ENCODE results near the gene CBLC. TPM values are rescaled to one million over a fixed set of nuclear protein-coding genes. Genes with fewer than 3 reads are reported as not detected.
"Not testable (repeated sequence)": the region's sequence is repeated elsewhere in the genome, so short reads cannot be mapped to it uniquely, and the experiment has no call there.

Gene CBLC
- polyA plus RNA-seq, 4 donors = 0.25 to 7.9 (median 6.0) TPM

DNA sequence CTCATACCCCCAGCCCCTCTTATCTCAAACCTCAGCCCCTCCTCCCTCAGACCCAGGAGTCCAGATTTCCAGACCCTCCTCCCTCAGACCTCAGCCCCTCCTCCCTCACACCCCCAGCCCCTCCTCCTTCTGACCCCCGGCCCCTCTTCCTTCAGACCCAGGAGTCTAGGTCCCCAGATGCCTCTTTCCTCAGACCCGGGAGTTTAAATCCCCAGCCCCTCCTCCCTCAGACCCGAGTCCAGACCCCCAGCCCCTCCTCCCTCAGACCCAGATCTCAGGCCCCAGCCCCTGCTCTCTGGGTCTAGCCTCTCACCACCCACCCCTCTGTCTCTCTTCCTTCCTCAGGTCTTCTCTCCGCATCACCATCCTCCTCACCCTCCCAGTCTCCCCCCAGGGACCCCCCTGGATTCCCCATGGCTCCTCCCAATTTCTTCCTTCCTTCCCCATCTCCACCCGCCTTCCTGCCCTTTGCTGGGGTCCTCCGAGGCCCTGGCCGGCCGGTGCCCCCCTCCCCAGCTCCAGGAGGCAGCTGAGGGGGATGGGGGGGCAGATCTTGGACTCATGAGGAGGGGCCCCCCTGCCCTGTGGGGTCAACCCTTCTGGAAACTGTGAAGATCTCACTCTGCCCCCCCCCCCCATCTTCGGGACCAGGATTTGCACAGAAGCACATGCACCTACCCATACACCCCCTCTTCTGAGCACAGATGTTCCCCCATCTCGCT, 18.4 kb upstream of the CBLC start:
- DNase-seq (ENCODE audit: low read depth in 4 of 4, low spot score in 3 of 4) = no peak

DNA sequence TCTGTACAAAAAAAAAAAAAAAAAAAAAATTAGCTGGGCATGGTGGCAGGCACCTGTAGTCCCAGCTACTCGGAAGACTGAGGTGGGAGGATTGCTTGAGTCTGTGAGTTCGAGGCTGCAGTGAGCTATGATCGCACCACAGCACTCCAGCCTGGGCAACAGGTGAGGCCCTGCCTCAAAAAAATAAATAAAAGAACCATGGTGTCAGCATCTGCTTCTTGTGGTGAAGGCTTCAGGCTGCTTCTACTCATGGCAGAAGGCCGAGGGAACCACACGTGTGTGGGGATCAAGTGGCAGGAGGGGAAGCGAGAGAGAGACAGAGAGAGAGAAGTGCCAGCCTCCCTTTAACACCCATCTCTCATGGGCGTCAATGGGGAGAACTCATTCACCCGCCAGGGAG, 15.7 kb upstream of the CBLC start:
- DNase-seq (ENCODE audit: low read depth in 4 of 4, low spot score in 3 of 4) = no peak

- no peak for DNase-seq (ENCODE audit: low read depth in 4 of 4, low spot score in 3 of 4)
Observed at GRCh38 chr19:44765033-44765948, 12.4 kb upstream of the CBLC start.

DNA sequence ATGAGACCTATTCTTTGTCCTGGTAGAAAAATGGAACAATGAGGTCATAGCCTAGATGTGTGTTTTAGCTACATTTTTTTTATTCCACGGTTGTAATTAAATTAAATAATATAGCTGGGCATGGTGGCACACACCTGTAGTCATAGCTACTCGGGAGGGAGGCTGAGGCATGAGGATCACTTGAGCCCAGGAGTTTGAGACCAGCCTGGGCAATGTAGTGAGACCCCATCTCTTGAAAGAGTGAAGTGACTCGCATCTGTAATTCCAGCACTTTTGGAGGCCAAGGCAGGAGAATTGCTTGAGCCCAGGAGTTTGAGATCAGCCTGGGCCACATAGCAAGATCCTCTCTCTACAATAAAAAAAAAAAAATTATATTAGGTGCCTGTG, 11.7 kb upstream of the CBLC start:
- no peak for DNase-seq (ENCODE audit: low read depth in 4 of 4, low spot score in 3 of 4)

- no peak for DNase-seq (ENCODE audit: low read depth in 4 of 4, low spot score in 3 of 4)
Observed at GRCh38 chr19:44767295-44768180, 10.2 kb upstream of the CBLC start.

GRCh38 chr19:44770550-44771257, 7.0 kb upstream of the CBLC start:
- peak in 1 of 4 donors; percentile 86 for DNase-seq (ENCODE audit: low read depth in 4 of 4, low spot score in 3 of 4)

DNA sequence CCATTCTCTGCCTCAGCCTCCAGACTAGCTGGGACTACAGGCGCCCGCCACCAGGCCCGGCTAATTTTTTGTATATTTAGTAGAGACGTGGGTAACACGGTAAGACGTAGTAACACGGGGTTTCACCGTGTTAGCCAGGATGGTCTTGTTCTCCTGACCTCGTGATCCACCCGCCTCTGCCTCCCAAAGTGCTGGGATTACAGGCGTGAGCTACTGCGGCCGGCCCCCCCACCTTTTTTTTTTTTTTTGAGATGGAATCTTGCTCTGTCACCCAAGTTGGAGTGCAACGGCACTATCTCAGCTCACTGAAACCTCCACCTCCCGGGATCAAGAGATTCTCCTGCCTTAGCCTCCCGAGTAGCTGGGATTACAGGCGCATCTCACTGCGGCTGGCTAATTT, 5.5 kb upstream of the CBLC start:
- not testable (repeated sequence) for DNase-seq (ENCODE audit: low read depth in 4 of 4, low spot score in 3 of 4)

GRCh38 chr19:44772959-44773358, 4.7 kb upstream of the CBLC start:
- DNase-seq (ENCODE audit: low read depth in 4 of 4, low spot score in 3 of 4) = no peak

GRCh38 chr19:44775676-44776240, 1.9 kb upstream of the CBLC start:
- no peak for DNase-seq (ENCODE audit: low read depth in 4 of 4, low spot score in 3 of 4)

GRCh38 chr19:44776402-44777096, 1.1 kb upstream of the CBLC start:
- DNase-seq (ENCODE audit: low read depth in 4 of 4, low spot score in 3 of 4) = no peak

DNA sequence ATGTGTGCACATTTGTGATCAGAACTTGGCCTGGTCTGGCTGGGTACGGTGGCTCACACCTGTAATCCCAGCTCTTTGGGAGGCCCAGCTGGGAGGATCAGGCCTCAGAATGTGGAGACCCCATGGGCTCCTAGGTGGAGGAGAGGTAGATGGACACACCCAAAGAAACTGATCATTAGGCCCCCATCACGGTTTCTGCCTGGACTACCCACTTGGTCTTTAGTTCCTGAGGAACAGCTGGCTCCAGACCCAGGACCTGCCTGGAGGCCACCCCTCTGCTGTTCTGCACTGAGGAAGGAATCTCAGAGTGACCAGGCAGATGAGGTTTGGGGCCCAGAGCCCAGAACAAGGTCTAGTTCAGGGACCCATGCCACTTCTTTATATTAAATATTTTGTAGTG, 1.5 kb downstream of the CBLC start:
- DNase-seq (ENCODE audit: low read depth in 4 of 4, low spot score in 3 of 4) = no peak

- DNase-seq (ENCODE audit: low read depth in 4 of 4, low spot score in 3 of 4) = not testable (repeated sequence)
Observed at GRCh38 chr19:44781694-44782093, 4.0 kb downstream of the CBLC start.

- no peak for DNase-seq (ENCODE audit: low read depth in 4 of 4, low spot score in 3 of 4)
Observed at GRCh38 chr19:44782729-44783128, 5.0 kb downstream of the CBLC start.

- no peak for DNase-seq (ENCODE audit: low read depth in 4 of 4, low spot score in 3 of 4)
Observed at GRCh38 chr19:44783545-44783944, 5.9 kb downstream of the CBLC start.

DNA sequence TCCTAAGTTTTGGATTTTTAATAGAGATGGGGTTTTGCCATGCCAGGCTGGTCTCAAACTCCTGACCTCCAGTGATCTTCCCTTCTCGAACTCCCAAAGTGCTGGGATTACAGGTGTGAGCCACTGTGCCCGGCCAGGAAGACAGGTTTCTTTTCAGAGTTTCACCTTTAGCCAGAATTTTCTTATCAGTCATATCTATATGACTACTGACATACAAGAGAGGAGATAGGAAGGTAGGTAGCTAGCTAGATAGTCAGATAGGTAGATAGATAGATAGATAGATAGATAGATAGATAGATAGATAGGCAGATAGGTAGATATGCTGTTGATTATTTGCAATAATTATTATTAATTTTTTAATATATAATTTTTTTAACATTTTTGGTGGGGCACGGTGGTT, 7.6 kb downstream of the CBLC start:
- DNase-seq (ENCODE audit: low read depth in 4 of 4, low spot score in 3 of 4) = no peak

DNA sequence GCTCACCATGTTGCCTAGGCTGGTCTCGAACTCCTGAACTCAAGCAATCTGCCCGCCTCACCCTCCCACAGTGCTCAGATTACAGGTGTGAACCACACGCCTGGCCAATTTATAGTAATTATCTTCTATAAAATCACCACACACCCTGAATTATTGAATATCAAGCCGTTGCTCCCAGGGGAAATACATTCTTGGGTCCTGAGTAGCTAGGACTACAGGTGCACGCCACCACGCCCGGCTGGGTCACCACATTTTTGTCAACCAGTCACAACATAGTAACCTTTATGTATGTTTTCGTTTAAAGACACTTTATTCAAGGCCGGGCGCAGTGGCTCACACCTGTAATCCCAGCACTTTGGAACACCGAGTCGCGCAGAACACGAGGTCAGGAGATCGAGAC, 8.3 kb downstream of the CBLC start:
- no peak for DNase-seq (ENCODE audit: low read depth in 4 of 4, low spot score in 3 of 4)

DNA sequence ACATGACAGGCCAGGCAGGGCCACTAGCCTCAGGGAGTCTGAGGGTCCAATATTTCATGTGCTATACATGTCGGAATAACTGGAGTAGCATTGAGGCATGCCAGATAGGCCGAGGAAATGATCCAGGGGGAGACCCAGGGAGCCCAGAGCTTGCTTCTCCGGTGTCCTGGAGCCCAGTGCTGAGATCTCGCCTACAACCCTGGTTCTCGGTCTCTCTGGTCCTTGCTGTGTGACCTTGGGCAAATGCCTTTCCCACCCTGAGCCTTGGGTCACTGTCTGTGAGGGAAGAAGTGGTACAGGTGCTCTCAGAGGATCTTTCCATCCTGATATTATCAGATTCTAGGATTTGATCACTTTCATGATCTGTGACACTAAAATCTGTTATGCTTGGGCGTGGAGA, 11.3 kb downstream of the CBLC start:
- no peak for DNase-seq (ENCODE audit: low read depth in 4 of 4, low spot score in 3 of 4)

DNA sequence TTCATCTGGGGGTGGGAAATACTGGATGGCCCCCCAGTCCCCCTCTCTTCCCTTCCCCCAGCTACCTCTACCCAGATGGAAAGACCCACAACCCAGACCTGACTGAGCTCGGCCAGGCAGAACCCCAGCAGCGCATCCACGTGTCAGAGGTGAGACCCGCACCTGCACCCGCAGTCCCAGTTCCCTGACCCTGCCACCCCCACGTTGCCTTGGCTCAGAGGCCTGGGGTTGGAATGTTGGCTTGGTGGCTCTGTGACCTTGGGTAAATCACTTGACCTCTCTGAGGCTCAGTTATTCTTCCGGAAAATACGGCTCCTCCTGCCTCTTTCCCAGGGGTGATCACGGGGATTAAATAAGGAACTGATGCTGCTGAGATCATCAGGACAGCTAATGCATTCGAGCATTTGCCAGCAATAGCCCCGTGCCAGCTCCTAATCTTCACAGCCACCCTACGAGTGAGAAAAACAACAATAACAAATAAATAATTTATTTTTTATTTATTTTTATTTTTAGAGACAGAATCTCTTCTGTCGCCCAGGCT, 12.3 kb downstream of the CBLC start:
- no peak for DNase-seq (ENCODE audit: low read depth in 4 of 4, low spot score in 3 of 4)

- DNase-seq (ENCODE audit: low read depth in 4 of 4, low spot score in 3 of 4) = no peak
Observed at GRCh38 chr19:44792281-44792680, 14.6 kb downstream of the CBLC start.
